ENCODE results near the gene TRIOBP.
A peak's percentile ranks its signal among the peaks of the same experiment; 100 is the strongest.

The TRIOBP gene

GRCh38 chr22:37806409-37807333, 109.8 kb downstream of the TRIOBP start:
- no peaks in the 10 kb centered on the region for H3K9me3 Mint-ChIP-seq
- no peak overlapping the region for H3K4me3 Mint-ChIP-seq
- H3K27me3 Mint-ChIP-seq, result peaks cover 29% of the 10 kb centered on the region
- ATAC-seq (ENCODE audit: low read depth) (no peak), DNase-seq (ENCODE audit: low spot score in 2 of 2) (no peak)
- H3K4me1 Mint-ChIP-seq, result peaks cover 21% of the 10 kb centered on the region
- H3K27ac Mint-ChIP-seq, result no peak overlapping the region
- no peaks in the 10 kb centered on the region for H3K36me3 Mint-ChIP-seq

GRCh38 chr22:37807410-37808293, 110.8 kb downstream of the TRIOBP start, which contains the start of gene GCAT:
Gene GCAT (plus strand): TSS chr22:37807934. CDS start chr22:37807968, 34 bp downstream.
- H3K4me3 Mint-ChIP-seq, result peak within 1 kb of the TSS; percentile 63
- H3K9me3 Mint-ChIP-seq, result no peaks in the 10 kb centered on the region
- H3K27ac Mint-ChIP-seq, result no peak within 1 kb of the TSS
- H3K4me1 Mint-ChIP-seq, result peaks cover 20% of the 10 kb centered on the region
- H3K27me3 Mint-ChIP-seq, result peaks cover 29% of the 10 kb centered on the region
- peak; percentile 47 to 55 for DNase-seq (ENCODE audit: low spot score in 2 of 2)
- no peaks in the 10 kb centered on the region for H3K36me3 Mint-ChIP-seq
- peak; percentile 86 for ATAC-seq (ENCODE audit: low read depth)

DNA sequence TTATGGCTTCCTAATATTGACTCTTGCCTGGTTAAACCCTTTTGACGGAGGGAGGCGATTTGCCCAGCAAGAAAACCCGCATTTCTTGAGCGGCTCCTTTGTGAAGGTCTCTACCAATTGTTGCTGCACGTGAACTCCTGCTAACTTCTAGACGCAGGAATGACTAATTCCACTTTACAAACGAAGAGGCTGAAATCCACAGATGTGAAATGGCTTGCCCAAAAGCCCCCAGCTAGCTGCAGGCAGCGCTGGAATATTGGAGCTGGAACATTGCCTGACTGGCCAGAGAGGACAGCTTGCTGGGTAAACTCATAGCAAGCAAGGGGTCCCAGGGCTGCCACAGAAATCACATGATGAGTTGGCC, 111.4 kb downstream of the TRIOBP start:
- H3K27ac Mint-ChIP-seq, result no peak overlapping the region
- DNase-seq (ENCODE audit: low spot score in 2 of 2) (no peak), ATAC-seq (ENCODE audit: low read depth) (no peak)
- peak overlapping the region; percentile 63 for H3K4me3 Mint-ChIP-seq
- peaks cover 26% of the 10 kb centered on the region for H3K27me3 Mint-ChIP-seq
- H3K36me3 Mint-ChIP-seq, result no peaks in the 10 kb centered on the region
- H3K4me1 Mint-ChIP-seq, result peaks cover 14% of the 10 kb centered on the region
- no peaks in the 10 kb centered on the region for H3K9me3 Mint-ChIP-seq

- H3K9me3 Mint-ChIP-seq, result no peaks in the 10 kb centered on the region
- DNase-seq (ENCODE audit: low spot score in 2 of 2) (no peak), ATAC-seq (ENCODE audit: low read depth) (no peak)
- no peak overlapping the region for H3K27ac Mint-ChIP-seq
- no peak overlapping the region for H3K4me3 Mint-ChIP-seq
- peaks cover 13% of the 10 kb centered on the region for H3K4me1 Mint-ChIP-seq
- H3K36me3 Mint-ChIP-seq, result no peaks in the 10 kb centered on the region
- H3K27me3 Mint-ChIP-seq, result peaks cover 19% of the 10 kb centered on the region
Observed at GRCh38 chr22:37809672-37810333, 113.0 kb downstream of the TRIOBP start.

DNA sequence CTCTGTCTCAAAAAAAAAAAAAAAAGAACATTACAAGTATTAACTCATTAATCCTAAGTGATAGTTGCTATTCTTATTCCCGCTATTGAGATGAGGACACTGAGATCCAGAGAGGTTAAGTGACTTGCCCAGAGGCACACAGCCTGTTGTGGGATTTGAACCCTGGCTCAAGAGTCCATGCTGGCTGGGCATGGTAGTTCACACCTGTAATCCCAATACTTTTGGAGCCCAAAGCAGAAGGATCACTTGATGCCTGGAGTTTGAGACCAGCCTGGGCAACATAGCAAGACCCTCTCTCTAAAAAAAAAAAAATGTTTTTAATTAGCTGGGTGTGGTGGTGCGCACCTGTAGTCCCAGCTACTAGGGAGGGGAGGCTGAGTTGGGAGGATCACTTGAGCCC, 115.0 kb downstream of the TRIOBP start:
- Mint-ChIP-seq H3K27me3 (peaks cover 18% of the 10 kb centered on the region), H3K4me1 (peaks cover 10% of the 10 kb centered on the region), H3K36me3 (no peaks in the 10 kb centered on the region), H3K9me3 (no peaks in the 10 kb centered on the region), H3K4me3 (no peak overlapping the region), H3K27ac (no peak overlapping the region)
- DNase-seq (ENCODE audit: low spot score in 2 of 2) (no peak), ATAC-seq (ENCODE audit: low read depth) (no peak)

DNA sequence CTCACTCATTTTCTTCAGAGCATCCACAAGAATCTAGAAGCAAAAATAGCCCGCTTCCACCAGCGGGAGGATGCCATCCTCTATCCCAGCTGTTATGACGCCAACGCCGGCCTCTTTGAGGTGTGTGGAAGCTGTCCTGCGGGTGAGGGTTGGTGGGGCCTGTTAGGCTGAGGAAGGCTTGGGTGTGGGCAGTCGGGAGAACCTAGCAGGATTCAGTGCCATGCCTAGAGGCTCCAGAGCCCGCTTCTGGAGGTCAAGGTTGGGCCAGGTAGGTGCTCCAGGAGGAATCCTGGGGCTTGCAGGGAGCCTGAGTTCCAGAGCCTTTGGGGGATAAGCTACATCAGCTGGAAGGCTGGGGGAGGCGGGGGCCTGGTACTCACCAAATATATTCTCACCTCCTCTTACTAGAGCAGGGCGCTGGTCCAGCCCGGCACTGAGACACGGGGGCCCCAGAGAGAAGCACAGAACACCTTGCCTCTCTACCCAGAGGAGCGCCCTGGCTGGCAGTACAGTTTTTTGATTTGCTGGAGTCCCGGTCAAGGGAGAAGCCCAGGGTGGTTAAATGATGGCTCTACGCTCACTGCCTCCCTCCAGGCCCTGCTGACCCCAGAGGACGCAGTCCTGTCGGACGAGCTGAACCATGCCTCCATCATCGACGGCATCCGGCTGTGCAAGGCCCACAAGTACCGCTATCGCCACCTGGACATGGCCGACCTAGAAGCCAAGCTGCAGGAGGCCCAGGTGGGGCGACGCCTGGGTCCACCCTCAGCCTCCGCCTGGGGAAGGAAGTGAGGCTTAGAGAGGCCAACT, 116.2 kb downstream of the TRIOBP start:
- H3K4me1 Mint-ChIP-seq, result peaks cover 13% of the 10 kb centered on the region
- no peak overlapping the region for H3K27ac Mint-ChIP-seq
- H3K4me3 Mint-ChIP-seq, result no peak overlapping the region
- peaks cover 18% of the 10 kb centered on the region for H3K27me3 Mint-ChIP-seq
- ATAC-seq (ENCODE audit: low read depth), result no peak
- no peaks in the 10 kb centered on the region for H3K9me3 Mint-ChIP-seq
- DNase-seq (ENCODE audit: low spot score in 2 of 2), result no peak
- H3K36me3 Mint-ChIP-seq, result no peaks in the 10 kb centered on the region

- ATAC-seq (ENCODE audit: low read depth) (no peak), DNase-seq (ENCODE audit: low spot score in 2 of 2) (no peak)
- Mint-ChIP-seq H3K9me3 (no peaks in the 10 kb centered on the region), H3K36me3 (no peaks in the 10 kb centered on the region), H3K27me3 (peaks cover 12% of the 10 kb centered on the region), H3K4me3 (no peak overlapping the region), H3K4me1 (peaks cover 13% of the 10 kb centered on the region), H3K27ac (no peak overlapping the region)
Observed at GRCh38 chr22:37815593-37815992, 118.7 kb downstream of the TRIOBP start.

- Mint-ChIP-seq H3K9me3 (no peaks in the 10 kb centered on the region), H3K27ac (no peak overlapping the region), H3K4me1 (peaks cover 13% of the 10 kb centered on the region), H3K36me3 (no peaks in the 10 kb centered on the region), H3K27me3 (peaks cover 12% of the 10 kb centered on the region), H3K4me3 (no peak overlapping the region)
- DNase-seq (ENCODE audit: low spot score in 2 of 2) (no peak), ATAC-seq (ENCODE audit: low read depth) (no peak)
Observed at GRCh38 chr22:37816543-37817180, 119.8 kb downstream of the TRIOBP start.

- H3K27ac Mint-ChIP-seq, result no peak overlapping the region
- no peaks in the 10 kb centered on the region for H3K9me3 Mint-ChIP-seq
- DNase-seq (ENCODE audit: low spot score in 2 of 2) (peak; percentile 85 to 93), ATAC-seq (ENCODE audit: low read depth) (peak; percentile 83)
- peaks cover 14% of the 10 kb centered on the region for H3K27me3 Mint-ChIP-seq
- peaks cover 13% of the 10 kb centered on the region for H3K4me1 Mint-ChIP-seq
- no peaks in the 10 kb centered on the region for H3K36me3 Mint-ChIP-seq
- H3K4me3 Mint-ChIP-seq, result peak overlapping the region; percentile 51
Observed at GRCh38 chr22:37817705-37818408, 121.0 kb downstream of the TRIOBP start.

GRCh38 chr22:37818409-37819104, 121.7 kb downstream of the TRIOBP start:
- ATAC-seq (ENCODE audit: low read depth), result peak; percentile 78
- DNase-seq (ENCODE audit: low spot score in 2 of 2), result peak; percentile 50 to 65
- H3K27ac Mint-ChIP-seq, result no peak overlapping the region
- peak overlapping the region; percentile 66 for H3K4me3 Mint-ChIP-seq
- no peaks in the 10 kb centered on the region for H3K36me3 Mint-ChIP-seq
- H3K4me1 Mint-ChIP-seq, result peaks cover 13% of the 10 kb centered on the region
- H3K27me3 Mint-ChIP-seq, result peaks cover 18% of the 10 kb centered on the region
- H3K9me3 Mint-ChIP-seq, result no peaks in the 10 kb centered on the region

GRCh38 chr22:37819105-37819433, 122.2 kb downstream of the TRIOBP start:
- Mint-ChIP-seq H3K4me1 (peaks cover 13% of the 10 kb centered on the region), H3K4me3 (peak overlapping the region; percentile 66), H3K27me3 (peaks cover 19% of the 10 kb centered on the region), H3K27ac (no peak overlapping the region), H3K9me3 (no peaks in the 10 kb centered on the region), H3K36me3 (no peaks in the 10 kb centered on the region)
- ATAC-seq (ENCODE audit: low read depth), result no peak
- DNase-seq (ENCODE audit: low spot score in 2 of 2), result no peak

GRCh38 chr22:37820350-37820749, 123.5 kb downstream of the TRIOBP start:
- H3K27ac Mint-ChIP-seq, result no peak overlapping the region
- ATAC-seq (ENCODE audit: low read depth), result no peak
- DNase-seq (ENCODE audit: low spot score in 2 of 2), result no peak
- peaks cover 15% of the 10 kb centered on the region for H3K4me1 Mint-ChIP-seq
- H3K36me3 Mint-ChIP-seq, result no peaks in the 10 kb centered on the region
- peak overlapping the region; percentile 9 for H3K4me3 Mint-ChIP-seq
- peaks cover 19% of the 10 kb centered on the region for H3K27me3 Mint-ChIP-seq
- H3K9me3 Mint-ChIP-seq, result no peaks in the 10 kb centered on the region

Data from memory B cell (primary cell).